ENCODE results near the gene MSI2.

- TF ChIP-seq POLR2A (IDR thresholded peaks at IDR 0.05) = no peak
- TF ChIP-seq CTCF (IDR thresholded peaks at IDR 0.05) = no peak
These were observed 251.5 kb downstream of the MSI2 start for GRCh38 chr17:57507828-57508227.

Measured in suprapubic skin (tissue), 3 donors.